ENCODE data around the gene MRPL40.

DNA sequence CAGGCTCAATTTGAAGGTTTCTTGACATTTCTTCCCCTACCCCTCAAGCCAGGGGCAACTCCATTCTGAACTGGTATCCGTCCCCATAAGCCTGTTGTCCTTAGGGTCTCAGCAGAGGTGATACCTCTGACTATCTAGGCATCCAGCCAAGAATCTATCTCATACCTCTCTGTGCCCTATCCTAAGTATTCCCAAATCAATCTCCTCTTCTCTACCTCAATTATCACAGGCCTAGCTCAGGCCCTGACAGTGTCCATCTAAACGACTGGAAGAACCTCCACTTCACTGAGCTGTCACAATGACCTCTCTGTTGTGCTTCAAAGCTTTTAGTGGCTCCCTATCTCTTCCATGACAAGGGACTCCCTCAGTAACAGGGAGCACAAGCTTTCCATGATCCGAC is 27.7 kb upstream of the MRPL40 start:
- TF ChIP-seq, protein P1, sequence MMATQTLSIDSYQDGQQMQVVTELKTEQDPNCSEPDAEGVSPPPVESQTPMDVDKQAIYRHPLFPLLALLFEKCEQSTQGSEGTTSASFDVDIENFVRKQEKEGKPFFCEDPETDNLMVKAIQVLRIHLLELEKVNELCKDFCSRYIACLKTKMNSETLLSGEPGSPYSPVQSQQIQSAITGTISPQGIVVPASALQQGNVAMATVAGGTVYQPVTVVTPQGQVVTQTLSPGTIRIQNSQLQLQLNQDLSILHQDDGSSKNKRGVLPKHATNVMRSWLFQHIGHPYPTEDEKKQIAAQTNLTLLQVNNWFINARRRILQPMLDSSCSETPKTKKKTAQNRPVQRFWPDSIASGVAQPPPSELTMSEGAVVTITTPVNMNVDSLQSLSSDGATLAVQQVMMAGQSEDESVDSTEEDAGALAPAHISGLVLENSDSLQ (IDR thresholded peaks at IDR 0.05): no peak
- TF ChIP-seq SP1 (IDR thresholded peaks at IDR 0.05) (no peak), LEF1 (IDR thresholded peaks at IDR 0.05; ENCODE audit: borderline replicate concordance) (no peak), L3MBTL2 (conservative IDR thresholded peaks at IDR 0.05) (no peak), FOXK2 (IDR thresholded peaks at IDR 0.05) (no peak), TARDBP (IDR thresholded peaks at IDR 0.05) (no peak), ARNT (IDR thresholded peaks at IDR 0.05) (no peak), ELF4 (IDR thresholded peaks at IDR 0.05) (no peak), BHLHE40 (IDR thresholded peaks at IDR 0.05; ENCODE audit: borderline replicate concordance) (no peak)

All from HEK293T (cell line).